Suppressor macrophage treated with lipopolysaccharide for 4 hours (primary cell): ENCODE results near the gene SCARF1.

ENCODE experiments used
- DNase-seq: peaks from one replicate; pipeline ENCODE4 v3.0.0-alpha.2; 2020

Gene SCARF1

DNA sequence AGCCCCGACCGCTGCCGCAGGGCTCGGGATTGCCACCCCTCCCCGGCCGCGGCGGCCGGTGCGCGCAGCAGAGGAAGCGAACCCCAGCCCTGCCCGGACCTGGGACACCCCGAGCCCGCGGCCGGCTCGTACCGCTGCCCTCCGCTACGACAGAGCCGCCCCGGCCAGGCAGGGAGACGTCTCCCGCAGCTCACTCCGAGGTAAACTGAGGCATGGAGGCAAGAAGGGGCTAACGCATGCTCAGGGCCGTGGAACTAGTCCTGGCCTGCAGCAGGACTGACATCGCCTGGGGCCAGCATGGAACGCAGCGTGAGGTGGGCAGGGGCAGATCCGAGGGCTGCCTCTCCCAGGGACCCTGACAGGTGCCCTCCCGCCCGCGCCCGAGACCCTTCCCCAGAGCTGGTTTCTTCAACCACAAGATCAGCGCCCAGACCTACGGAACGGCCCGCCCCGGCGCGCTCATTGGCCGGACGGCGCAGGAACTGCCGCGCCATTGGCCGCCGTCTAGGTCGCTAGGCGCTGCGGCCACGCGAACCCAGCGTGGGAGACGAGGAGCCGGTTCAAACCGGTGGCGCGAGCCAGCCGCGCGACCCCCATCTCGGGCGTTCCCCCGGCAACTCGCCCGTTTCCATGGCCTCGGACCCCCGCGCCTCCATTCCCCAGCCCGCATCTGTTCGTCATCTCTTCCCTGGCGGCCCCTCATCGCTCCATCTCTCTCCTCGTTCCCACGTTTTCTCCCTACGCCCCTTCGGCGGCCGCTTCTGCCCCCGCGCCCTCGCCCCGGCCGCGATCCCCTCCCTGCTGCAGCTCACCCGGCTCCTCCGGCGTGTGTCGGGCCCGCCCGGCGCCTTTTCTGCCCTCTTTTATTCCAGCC, 17.3 kb downstream of the SCARF1 start, which contains the start of gene SLC43A2:
SLC43A2 (minus strand) TSS at position 853 of the 874 bp plus-strand sequence. CDS start 960 bp downstream, outside the sequence.
- peak; percentile 91 for DNase-seq

DNA sequence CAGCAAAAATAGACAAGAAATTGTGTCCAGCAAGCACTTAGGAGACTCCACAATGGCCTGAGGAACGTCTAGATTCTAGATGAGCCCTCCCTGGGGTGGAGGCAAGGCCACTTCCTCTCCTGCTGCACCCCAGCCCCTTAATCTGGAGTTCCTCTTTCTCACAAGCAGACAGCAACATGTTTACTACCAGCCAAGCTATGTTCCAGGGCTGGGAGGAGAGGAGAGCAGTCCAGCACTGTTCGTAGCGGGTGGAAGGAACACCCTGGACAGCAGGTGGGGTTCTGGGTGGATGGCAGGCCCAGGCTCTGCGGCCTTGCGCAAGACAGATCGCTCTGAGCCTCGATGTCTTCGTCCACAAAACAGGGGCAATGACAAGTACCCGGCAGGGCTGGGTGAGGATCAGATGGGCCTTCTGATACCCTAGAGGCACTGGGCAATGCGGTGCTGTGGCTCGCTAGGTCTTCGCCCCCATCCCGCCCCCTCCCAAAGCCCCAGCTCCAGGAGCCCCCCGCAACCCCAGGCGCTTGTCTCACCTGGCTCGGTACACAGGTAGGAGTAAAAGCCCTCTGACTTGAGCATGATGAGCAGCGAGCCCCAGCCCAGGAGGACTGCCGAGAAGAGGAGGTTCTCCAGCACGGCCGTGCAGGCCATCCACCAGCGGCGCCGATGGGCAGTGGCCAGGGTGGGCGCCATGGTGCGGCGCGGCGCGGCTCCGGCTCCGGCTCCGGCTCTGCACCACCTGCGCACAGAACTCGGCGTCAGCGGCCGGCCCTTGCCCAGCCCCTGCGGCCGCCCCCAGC, 18.1 kb downstream of the SCARF1 start:
- peak; percentile 81 for DNase-seq

DNA sequence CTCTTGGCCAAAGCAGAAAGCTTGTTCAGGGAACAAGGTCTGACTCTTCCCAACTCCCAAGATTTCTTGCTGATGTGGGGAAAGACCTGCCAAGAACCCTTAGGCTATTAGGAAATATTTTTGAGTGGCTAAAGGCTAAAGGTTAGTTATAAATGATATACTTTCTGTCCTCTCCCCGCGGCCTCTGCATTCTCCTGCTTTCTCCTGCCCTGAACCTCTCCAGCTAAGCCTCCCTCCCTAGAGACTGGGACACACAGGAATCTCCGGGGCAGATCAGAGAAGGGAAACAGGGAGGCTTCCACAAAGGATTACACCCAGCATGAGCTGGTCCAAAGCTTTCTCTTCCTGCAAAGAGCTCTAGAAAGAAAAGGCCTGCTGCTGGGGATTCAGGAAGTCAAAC, 19.2 kb downstream of the SCARF1 start:
- no peak for DNase-seq

DNA sequence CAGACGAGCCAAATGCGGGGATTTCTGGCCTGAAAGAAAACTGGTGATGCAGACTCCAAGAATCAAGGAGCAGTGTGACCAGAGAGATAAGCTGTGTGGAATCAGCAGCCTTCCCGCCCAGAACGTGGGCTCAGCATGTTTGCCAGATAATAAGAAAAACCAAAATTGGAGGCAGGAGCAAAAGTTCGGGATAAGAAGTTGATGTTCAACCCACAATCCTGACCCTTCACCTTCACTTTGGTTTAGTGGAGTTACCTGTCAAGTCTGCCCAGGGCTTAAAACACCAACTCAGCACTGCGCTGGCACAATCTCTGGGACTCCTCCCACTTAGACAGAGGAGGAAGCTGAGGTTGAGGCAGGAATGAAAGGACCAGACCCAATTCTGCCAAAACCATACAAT, 20.0 kb downstream of the SCARF1 start:
- DNase-seq = peak; percentile 40

DNA sequence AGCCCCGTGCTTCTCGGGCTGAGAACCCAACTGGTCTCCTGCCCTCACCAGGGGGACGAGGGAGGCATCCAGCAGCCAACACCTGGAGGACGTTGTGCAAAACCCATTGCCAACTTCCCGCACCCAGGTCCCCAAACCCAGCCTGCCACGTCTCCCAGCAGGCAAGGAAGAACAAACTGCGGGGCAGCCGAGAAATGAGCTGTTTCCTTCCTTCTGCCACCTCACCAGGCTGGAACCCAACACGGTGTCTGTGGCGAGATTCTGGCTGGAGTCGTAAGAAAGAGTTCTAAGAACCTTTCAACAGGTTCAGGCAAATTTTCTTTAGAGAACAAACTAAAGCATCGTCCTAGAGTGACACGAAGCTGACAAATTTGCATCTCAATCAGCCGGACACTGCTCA, 20.5 kb downstream of the SCARF1 start:
- no peak for DNase-seq

DNA sequence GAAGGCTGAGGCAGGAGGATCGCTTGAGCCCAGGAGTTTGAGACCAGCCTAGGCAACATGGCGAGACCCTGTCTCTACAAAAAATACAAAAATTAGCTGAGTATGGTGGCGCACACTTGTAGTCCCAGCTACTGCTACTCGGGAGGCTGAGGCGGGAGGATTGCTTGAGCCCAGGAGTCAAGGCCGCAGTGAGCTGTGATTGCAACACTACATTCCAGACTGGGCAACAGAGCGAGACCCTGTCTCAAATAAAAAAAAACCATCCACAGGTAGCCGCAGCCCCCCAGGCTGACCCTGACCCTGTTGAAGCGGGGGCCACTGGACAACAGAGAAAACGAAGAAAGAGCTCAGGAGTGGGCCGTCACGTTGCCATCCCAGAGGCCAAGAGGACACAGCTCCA, 20.9 kb downstream of the SCARF1 start:
- no peak for DNase-seq

DNA sequence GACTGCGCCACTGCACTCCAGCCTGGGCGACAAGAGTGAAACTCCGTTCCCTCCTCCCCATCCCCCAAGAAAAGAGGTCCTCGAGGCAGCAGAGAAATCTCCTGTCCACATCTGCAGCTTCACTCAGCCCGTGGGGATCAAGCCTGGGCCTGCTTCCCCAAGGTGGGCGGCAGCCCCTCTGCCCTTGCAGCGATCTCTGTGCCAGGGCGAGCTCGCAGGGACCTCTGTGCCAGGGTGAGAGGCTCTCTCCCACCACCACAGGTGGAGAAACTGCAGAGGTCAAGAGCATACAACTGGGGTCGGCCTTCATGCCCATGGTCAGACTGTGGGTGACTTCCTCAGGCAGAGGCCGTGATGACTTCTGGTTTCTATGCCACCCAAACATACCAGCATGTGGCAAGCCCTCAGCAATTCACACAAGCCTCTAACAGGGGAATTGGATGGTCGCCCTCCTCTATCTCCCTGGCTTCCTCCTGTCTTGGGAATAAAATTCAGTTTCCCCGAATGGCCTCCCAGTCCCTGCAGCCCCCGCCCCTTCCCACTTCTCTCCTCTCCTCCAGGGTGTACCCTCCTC, 22.4 kb downstream of the SCARF1 start:
- no peak for DNase-seq

DNA sequence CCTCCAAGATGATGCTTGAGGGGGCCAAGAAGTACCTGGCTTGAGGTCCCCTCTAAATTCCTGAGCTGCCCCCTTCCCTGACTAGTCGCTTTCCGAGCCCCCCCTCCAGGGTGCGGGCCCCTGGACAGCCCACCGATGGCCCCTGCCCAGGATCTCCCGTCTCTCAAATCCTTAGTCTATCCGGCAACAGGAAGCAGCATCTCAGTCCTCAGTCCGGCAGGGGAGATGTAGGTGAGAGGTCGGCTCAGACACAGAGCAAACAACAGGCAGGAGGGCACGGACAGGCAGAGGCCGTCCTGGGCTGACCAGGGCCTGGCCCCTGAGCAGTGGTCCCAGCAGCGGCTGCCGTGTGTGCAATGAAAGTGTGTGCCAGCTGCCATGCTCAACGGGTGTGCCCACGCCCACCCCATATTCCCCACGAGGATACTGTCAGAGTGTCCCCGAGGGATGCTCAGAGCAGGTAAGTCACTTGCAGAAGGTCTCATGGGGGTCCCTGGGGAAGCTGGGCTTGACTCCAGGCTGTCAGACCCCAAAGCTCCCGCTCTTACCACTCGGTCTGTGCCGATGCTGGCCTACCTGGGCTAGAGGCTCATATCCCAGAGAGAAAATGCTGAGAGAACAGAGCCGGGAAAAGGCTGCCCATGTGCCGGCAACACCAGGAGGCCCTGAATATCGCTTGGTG, 24.1 kb downstream of the SCARF1 start:
- no peak for DNase-seq

DNA sequence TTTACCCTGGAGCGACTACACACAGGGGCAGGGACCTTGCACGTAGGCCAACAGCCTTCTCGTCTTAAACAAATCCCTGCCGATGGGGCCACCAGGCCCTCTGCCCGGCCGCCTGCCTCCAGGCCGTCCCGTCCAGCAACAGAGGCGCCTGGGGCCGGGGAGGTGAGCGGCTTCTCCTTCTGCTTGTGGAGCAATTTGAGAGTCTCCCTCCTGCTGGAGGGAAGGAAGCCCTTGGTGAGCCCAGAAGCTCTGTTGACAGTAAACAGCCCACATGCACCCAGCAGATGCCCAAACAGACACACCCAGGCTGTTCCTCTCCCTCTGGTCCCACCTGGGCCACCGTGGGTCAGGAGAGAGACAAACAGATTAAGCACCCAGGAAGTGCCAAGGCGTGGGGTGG, 25.0 kb downstream of the SCARF1 start:
- DNase-seq = no peak

DNA sequence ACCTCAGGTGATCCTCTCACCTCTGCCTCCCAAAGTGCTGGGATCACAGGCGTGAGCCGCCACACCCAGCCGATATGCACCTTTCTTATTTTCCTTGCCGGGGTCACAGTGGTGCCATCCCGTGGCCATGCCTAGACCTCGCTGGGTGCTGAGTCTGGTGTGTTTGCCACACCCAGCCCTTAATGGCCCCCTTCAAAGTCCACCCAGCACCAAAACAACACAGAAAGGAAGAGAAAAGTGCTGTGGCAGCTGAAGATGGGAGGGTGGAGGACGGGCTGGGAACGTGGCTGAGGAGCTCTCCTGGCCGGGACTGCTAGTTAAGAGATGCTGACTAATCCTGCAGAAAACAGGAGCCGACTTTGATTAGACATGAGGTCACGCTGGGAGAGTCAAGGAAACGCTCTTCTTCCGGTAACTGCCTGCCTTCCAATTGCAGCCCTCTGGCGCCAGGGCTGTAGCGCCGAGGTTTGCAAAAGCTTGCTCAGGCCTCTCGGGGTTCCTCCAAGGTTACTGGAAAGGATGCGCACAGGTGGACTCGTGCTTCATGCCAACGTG, 27.8 kb downstream of the SCARF1 start:
- DNase-seq = peak; percentile 59

DNA sequence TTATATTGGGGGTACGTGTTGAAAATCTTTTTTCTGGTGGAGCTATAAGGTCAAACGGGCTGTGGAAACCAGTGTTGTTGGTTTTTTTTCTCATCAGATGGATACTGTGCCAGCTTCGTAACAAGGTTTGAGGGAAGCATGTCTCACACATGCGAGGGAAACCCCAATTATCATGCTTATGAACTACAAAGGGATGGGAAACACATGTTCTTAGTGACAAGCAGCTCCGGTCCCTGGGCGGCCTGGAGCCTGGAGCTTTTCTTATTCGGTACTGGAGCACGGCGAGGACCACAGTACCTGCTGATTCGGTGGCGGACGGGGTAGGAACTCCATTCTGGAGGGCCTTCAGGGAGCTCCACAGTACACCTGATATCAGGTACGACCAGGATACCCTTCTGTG, 29.4 kb downstream of the SCARF1 start:
- no peak for DNase-seq

DNA sequence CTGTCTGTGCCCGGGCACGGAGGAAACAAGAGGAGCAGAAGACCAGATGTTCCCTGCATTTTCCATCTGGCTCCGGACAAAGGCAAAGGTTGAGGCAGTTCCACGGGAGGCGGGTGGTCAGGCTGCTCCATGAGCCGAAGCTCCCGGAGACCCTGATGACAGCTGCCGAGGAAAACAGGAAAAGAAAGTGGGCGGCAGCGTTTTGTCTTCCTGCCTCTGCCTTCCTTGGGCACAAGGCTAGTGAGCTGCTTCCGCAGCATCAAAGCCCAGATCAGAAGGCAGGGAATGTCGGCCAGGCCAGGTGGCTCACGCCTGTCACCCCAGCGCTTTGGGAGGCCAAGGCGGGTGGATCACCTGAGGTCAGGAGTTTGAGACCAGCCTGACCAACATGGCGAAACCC, 33.1 kb downstream of the SCARF1 start:
- DNase-seq = no peak

DNA sequence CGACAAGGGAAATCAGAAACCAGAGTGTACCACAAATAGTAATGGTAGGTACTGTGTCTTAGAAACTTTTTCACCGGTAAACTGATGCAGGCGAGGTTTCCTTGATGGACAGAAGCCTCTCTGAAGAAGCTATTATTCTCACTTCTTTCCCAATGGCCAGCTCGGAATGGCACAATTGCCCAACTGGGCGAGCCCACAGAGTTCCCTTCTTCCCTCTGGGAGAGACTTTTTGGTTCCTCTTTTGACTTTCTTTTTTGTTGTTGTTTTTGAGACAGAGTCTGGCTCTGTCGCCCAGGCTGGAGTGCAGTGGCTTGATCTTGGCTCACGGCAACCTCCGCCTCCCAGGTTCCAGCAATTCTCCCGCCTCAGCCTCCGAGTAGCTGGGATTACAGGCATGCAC, 33.8 kb downstream of the SCARF1 start:
- DNase-seq = peak; percentile 95

DNA sequence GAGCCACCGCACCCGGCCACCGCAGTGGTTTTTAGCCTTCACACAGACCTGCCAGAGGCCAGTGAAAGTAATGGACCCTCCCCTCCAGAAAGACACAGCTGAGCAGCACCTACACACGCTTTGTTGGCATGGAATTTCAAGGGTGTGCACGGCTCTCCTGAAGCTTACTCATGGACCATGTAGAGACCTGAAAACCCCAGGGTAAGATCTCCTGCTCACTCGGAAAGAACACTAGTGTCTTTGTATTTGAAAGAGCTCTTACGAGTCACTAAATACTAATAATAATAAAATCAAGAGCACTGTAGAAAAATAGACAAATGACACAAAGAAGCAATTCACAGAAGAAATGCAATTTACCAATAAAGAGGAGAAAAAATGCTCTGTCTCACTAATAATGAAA, 36.9 kb downstream of the SCARF1 start:
- DNase-seq = no peak

DNA sequence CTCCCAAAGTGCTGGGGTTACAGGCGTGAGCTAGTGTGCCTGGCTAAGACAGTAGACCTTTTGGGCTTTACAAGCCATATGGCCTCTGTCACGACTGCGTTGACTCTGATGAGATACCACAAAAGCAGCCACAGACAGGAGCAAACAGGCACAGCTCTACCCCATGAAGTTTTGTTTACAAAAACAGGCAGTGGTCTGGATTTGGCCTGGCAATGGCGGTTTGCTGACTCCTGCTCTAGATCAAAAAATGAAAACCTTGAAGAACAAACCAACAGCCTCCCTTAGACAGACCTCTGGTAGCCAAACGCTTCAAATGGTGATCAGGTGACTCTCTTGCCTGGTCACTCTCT, 37.6 kb downstream of the SCARF1 start:
- DNase-seq = no peak

DNA sequence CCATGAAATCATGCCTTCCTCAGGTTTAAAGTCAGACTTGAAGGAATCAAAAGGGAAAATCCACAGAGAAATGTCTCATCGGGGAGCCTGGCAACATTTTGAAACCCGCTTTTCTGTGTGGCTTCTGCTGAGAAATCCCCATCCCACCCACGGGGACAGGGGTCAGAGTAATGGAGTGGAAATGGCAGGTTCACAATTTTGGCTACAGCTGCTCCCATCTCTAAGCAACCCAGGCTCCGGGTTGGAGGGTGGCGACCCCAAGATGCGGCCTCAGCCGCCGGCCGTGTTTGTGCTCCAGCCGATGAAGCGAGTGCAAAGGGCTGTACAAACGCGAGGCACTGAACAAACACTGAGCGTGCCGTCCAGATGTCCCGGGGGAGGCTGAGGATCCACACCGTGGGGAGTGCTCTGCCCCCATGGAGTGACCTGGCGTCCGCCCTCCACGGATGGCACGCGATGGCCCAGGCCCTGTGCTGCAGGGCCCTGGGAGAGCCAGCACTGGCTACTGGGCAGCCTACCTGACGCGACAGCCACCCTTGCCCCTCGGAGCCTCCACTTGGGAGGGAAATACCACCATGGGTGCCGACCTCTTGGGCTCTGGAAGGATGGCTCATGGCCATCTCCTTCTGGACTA, 39.1 kb downstream of the SCARF1 start:
- peak; percentile 90 for DNase-seq

DNA sequence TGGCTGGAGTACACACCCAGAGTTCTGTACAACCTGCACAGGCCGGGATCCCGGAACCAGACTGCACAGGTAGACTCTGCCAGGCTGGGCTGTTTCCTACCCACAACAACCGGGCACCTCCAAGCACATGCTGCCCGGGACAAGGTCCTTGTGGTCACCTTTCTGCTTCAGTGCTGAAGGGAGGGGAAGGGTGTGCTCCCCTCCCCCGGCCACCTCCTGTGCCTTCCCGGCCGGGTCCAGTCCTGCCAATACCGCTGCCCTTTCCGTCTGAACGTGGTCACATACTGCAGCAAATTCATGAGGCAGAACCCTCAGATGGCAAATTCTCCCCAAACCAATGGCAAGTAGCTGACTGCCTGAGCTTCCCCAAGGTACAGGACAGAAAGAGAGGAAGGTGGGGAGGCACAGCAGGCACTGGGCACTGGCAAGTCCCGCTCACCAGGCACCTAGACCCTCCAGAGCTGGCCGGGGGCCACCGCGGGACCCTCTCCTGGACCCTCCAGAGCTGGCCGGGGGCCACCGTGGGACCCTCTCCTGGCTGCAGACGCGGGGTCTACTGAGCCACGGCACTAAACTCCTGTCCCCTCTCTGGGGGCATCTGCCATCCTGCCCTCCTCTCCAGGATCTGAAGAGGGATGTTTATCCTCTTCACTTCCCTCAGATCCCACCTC, 39.7 kb downstream of the SCARF1 start:
- DNase-seq = no peak

DNA sequence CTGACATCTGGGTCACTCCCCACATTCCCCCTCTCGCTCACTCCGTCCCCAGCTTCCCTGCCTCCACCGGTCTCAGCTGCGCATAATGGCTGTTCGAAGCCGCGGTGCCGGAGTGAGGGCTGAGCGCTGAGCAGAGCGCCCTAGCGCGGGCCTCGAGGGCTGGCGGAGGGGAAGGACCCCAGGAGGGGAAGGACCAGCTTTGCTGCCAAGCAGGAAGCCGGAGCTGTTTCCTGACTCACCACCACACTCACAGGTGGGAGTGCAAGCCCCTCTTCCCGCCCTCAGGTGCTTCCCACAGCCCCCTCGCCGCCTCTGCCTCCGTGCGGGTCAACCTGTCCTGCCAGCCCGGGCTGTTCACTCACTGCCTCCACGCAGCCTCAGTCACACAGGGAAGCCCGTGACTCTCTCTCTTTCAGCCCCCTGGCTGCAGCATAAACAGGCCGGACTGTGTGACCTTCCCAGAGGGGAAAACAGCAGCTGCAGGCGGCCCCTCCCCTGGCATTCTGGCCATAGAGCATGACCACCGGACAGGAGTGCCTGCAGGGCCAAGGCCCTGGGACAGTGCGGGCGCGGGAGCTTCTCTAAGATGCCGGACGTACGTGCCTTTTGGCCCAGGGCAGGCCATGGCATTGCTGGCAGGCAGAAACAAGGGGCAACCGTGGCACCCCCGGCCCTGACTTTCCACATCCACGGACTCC, 40.6 kb downstream of the SCARF1 start:
- no peak for DNase-seq

DNA sequence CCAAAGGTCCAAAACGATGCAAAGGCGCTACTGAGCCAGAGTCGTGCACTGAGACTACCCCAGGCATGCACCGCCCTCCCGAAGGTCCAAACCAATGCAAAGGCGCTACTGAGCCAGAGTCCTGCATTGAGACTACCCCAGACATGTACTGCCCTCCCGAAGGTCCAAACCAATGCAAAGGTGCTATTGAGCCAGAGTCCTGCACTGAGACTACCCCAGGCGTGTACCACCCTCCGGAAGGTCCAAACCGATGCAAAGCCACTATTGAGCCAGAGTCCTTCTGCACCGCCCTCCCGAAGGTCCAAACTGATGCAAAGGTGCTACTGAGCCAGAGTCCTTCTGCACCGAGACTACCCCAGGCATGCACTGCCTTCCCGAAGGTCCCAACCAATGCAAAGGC, 44.0 kb downstream of the SCARF1 start:
- DNase-seq = no peak

DNA sequence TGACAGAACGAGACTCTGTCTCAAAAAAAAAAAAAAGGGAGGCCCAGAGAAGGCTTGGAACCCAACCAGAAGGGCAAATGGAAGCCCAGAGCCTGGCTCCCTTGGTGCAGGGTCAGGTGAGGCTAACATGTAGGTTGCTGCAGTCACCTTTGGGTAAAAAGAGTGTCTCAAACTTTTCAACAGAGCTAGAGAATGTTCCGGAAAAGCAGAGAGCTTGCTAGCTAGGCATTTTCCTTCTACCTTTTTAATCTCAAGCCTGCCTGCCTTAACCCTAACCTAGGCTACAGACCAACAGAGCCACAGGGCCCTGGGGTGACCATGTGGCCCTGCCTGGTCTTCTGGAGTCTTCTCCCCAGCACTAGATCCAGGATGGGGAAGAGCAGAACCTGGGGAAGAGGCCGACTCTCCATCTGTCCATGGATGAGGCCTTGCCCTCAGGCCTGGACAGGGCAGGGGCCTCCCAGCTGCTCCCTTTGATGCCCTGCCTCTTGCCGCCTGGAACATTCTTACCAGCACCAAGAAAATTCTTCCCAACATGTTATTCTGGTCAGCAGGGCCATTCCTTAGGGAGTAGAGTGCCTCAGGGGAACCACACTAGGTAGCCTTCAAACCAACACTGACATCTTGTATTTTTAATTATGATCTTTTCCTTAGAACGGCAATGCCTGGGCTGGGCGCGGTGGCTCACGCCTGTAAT, 47.0 kb downstream of the SCARF1 start:
- DNase-seq = no peak
